NCI-H2081 treated with DMSO at 0.1 percent for 48 hours (cell line): ENCODE results near the gene EPO.
"Not testable (repeated sequence)": the region's sequence is repeated elsewhere in the genome, so short reads cannot be mapped to it uniquely, and the experiment has no call there.

Experiments used
- DNase-seq: peaks from one replicate; lab custom pipeline; 2025; lab: John Stamatoyannopoulos, UW

Gene EPO

GRCh38 chr7:100683659-100684533 is 36.4 kb upstream of the EPO start:
- no peak for DNase-seq

- DNase-seq = no peak
These were observed 35.7 kb upstream of the EPO start for GRCh38 chr7:100684534-100685042.

GRCh38 chr7:100685049-100685605 is 35.1 kb upstream of the EPO start:
- no peak for DNase-seq

- no peak for DNase-seq
These were observed 34.6 kb upstream of the EPO start for GRCh38 chr7:100685631-100686145.

- no peak for DNase-seq
These were observed 34.0 kb upstream of the EPO start for GRCh38 chr7:100686201-100686821.

DNA sequence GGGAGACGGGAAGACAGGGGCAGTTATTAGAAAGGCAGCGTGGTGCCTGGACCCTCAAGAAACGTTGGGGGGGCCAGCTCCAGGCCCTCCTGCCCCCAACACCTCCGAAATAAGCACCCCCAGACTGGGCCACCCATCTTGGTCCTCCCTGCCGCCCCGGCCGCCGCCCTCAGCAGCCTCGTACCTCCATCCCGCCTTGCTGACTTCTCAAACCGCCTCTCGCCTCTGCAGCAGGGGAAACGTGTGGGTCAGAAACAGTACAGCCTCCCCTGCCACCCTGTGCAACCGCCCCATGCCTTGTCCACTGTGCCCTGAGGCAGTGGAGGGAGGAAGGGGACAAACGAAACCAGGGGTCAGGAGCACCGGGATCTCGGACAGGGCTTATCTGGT is 33.5 kb upstream of the EPO start:
- DNase-seq = no peak

GRCh38 chr7:100687261-100687660 is 33.0 kb upstream of the EPO start:
- DNase-seq = no peak

DNA sequence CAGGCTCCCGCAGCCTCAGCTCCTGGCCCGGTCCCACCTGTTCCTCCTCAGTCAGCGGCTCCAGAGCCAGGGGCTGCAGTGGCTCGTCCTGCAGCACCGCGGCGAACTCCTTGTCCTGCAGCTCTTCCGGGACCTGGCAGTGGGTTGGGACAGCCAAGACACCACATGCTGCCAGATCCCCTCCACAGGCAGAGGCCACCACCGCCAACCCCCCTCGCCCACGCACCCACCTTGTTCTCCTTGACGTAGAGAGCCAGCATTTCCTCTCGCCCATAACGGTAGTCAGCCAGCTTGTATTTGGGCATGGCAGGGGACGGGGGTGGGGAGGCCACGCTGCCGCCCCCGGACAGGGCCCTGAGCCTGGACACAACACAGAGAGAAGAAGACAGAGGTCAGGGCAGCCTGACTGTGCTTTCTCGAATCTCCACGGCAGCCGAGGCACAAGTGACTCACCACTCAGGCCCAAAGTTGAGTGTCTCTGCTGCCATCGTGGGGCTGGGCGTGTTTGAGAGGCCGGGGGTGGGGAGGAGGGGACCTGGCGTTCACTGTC is 32.4 kb upstream of the EPO start:
- DNase-seq = no peak

DNA sequence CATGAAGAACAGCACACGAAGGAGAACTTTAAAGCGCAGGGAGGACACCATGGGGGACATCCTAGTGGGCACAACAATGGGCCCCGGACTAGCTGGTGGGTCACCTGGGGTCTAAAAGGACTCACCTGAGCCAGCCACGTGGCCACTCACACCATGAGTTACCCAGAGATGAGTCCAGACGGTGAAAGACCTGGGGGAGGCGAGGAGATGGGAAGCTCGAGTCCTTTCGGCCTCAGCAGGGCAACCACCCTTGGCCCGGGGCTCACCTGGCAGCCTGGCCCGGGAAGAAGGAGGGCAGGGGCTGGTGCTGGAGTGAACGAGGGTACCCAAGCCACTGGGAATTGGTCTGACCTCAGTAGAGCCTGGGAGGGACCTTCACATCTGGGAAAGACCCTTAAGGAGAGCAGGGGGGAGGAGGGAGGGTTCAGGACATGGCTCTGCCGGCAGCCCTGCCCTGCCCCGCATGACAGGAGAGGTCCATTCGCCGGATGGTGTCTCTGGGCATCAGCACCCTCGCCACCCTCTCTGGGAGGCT is 31.9 kb upstream of the EPO start:
- DNase-seq = no peak

- DNase-seq = no peak
These were observed 30.8 kb upstream of the EPO start for GRCh38 chr7:100689230-100690135.

GRCh38 chr7:100691676-100692577 is 28.3 kb upstream of the EPO start:
- no peak for DNase-seq

GRCh38 chr7:100692578-100692961 is 27.7 kb upstream of the EPO start:
- no peak for DNase-seq

GRCh38 chr7:100693312-100694097 is 26.8 kb upstream of the EPO start:
- no peak for DNase-seq

GRCh38 chr7:100694098-100694745 is 26.0 kb upstream of the EPO start, which contains the start of gene GIGYF1:
GIGYF1 (minus strand) TSS chr7:100694250; CDS start chr7:100688238, 6,012 bp downstream.
- no peak for DNase-seq

DNA sequence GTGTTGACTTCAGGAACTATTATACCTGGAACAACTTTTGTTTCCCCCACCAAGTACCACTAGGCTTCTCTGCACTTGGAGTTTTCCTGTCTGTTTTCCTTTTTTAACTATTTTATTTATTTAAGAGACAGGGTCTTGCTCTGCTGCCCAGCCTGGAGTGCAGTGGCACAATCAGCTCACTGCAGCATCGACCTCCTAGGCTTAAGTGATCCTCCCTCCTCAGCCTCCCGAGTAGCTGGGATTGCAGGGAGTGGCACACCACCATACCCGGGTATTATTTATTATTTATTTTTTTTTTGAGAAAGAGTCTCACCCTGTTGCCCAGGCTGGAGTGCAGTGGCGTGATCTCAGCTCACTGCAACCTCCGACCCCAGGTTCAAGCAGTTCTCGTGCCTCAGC is 24.1 kb upstream of the EPO start:
- DNase-seq = no peak

DNA sequence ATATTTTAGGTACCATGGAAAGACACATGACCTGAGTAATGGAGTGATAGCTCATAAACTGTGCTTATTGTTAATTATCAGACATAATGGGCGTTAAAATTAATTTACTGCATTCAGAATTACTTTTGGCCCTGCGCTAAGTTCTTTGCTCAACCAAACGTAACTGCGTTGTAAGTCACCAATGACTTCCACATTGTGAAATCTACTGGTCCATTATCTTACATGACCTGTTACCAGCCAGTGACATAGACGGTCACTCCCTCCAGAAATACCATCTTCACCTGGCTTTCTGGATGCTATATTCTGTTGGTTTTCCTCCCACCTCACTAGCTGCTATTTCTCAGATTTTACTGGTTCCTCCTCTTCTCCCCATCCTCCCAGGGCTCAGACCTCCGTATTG is 21.2 kb upstream of the EPO start:
- no peak for DNase-seq

DNA sequence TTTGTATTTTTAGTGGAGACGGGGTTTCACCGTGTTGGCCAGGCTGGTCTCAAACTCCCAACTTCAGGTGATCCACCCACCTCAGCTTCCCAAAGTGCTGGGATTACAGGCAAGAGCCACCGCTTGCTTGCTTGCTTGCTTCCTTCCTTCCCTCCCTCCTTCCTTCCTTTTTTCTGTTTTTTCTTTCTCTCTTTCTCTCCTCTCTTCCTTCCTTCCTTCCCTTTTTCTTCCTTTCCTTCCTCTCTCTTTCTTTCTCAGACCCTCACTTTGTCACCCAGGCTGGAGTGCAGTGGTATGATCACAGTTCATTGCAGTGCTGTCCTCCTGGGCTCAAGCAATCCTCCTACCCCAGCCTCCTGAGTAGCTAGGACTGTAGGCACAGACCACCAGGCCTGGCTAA is 19.2 kb upstream of the EPO start:
- not testable (repeated sequence) for DNase-seq

- no peak for DNase-seq
These were observed 14.9 kb upstream of the EPO start for GRCh38 chr7:100705320-100705752.
